Tibial nerve (tissue), 4 donors: Measurements from ENCODE around the gene BST2.

Experiments used
- EP300 ChIP-seq, 2 donors: sonication (generic); formaldehyde crosslinking; IDR thresholded peaks; one replicate each; pipeline ENCODE4 v1.6.1; 2017; ENCODE audit warnings: antibody characterized with exemption in 2 of 2, mild to moderate bottlenecking in 1 of 2
- TF ChIP-seq, protein P1 (sequence below), 5 experiments: fragments of 200-600 bp in 3 of 5; fragments of 450-650 bp in 2 of 5; sonication (generic) in 3 of 5; IDR thresholded peaks; one replicate each; pipeline ENCODE4 v1.5.1; 2016 to 2019; ENCODE audit warnings: antibody characterized with exemption in 5 of 5, mild to moderate bottlenecking in 3 of 5, moderate library complexity in 2 of 5

- TF ChIP-seq, protein P1, sequence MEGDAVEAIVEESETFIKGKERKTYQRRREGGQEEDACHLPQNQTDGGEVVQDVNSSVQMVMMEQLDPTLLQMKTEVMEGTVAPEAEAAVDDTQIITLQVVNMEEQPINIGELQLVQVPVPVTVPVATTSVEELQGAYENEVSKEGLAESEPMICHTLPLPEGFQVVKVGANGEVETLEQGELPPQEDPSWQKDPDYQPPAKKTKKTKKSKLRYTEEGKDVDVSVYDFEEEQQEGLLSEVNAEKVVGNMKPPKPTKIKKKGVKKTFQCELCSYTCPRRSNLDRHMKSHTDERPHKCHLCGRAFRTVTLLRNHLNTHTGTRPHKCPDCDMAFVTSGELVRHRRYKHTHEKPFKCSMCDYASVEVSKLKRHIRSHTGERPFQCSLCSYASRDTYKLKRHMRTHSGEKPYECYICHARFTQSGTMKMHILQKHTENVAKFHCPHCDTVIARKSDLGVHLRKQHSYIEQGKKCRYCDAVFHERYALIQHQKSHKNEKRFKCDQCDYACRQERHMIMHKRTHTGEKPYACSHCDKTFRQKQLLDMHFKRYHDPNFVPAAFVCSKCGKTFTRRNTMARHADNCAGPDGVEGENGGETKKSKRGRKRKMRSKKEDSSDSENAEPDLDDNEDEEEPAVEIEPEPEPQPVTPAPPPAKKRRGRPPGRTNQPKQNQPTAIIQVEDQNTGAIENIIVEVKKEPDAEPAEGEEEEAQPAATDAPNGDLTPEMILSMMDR (IDR thresholded peaks at IDR 0.05) = no peak
- no peak for TF ChIP-seq EP300 (IDR thresholded peaks at IDR 0.05)
Observed at GRCh38 chr19:17359905-17360800, 45.3 kb downstream of the BST2 start.
